ES-I3 (cell line): ENCODE data around the gene MMS19.

Experiments
- H3K36me3 ChIP-seq: 2 replicates; pipeline ENCODE4 v1.6.1; 2013; ENCODE audit warnings: mild to moderate bottlenecking, low read length, control low read depth, moderate library complexity; ENCODE audit not compliant: insufficient read depth
- H3K4me1 ChIP-seq: 2 replicates; pipeline ENCODE4 v1.6.1; 2013; ENCODE audit warnings: mild to moderate bottlenecking, control low read depth, low read length; ENCODE audit not compliant: insufficient read depth
- H3K9ac ChIP-seq: 2 replicates; pipeline ENCODE4 v1.6.1; 2013; ENCODE audit warnings: low read depth, mild to moderate bottlenecking, low read length, moderate library complexity
- H3K9me3 ChIP-seq: 2 replicates; pipeline ENCODE4 v1.6.1; 2013; ENCODE audit warnings: mild to moderate bottlenecking, low read length, moderate library complexity; ENCODE audit not compliant: control insufficient read depth, insufficient read depth

The MMS19 gene

GRCh38 chr10:97518301-97519043, 20.2 kb upstream of the MMS19 start:
- Histone ChIP-seq H3K9ac (no peak overlapping the region), H3K4me1 (peaks cover 36% of the 10 kb centered on the region), H3K36me3 (no peaks in the 10 kb centered on the region), H3K9me3 (no peaks in the 10 kb centered on the region)

- Histone ChIP-seq H3K9me3 (no peaks in the 10 kb centered on the region), H3K9ac (no peak overlapping the region), H3K36me3 (no peaks in the 10 kb centered on the region), H3K4me1 (peaks cover 36% of the 10 kb centered on the region)
Measured at GRCh38 chr10:97517778-97518300, 19.6 kb upstream of the MMS19 start.

GRCh38 chr10:97517096-97517750, 19.0 kb upstream of the MMS19 start:
- Histone ChIP-seq H3K4me1 (peaks cover 36% of the 10 kb centered on the region), H3K36me3 (no peaks in the 10 kb centered on the region), H3K9me3 (no peaks in the 10 kb centered on the region), H3K9ac (no peak overlapping the region)

- H3K9me3 ChIP-seq, result no peaks in the 10 kb centered on the region
- no peak overlapping the region for H3K9ac ChIP-seq
- peaks cover 26% of the 10 kb centered on the region for H3K4me1 ChIP-seq
- no peaks in the 10 kb centered on the region for H3K36me3 ChIP-seq
Measured at GRCh38 chr10:97515271-97515978, 17.2 kb upstream of the MMS19 start.

- H3K4me1 ChIP-seq, result peaks cover 21% of the 10 kb centered on the region
- H3K9me3 ChIP-seq, result no peaks in the 10 kb centered on the region
- H3K9ac ChIP-seq, result no peak overlapping the region
- H3K36me3 ChIP-seq, result no peaks in the 10 kb centered on the region
Measured at GRCh38 chr10:97514344-97514743, 16.1 kb upstream of the MMS19 start.

GRCh38 chr10:97512993-97513392, 14.8 kb upstream of the MMS19 start:
- Histone ChIP-seq H3K9ac (no peak overlapping the region), H3K36me3 (no peaks in the 10 kb centered on the region), H3K9me3 (no peaks in the 10 kb centered on the region), H3K4me1 (peaks cover 20% of the 10 kb centered on the region)

GRCh38 chr10:97511711-97512440, 13.7 kb upstream of the MMS19 start:
- H3K9ac ChIP-seq, result no peak overlapping the region
- no peaks in the 10 kb centered on the region for H3K36me3 ChIP-seq
- peaks cover 15% of the 10 kb centered on the region for H3K4me1 ChIP-seq
- no peaks in the 10 kb centered on the region for H3K9me3 ChIP-seq

GRCh38 chr10:97510686-97511085, 12.5 kb upstream of the MMS19 start:
- no peaks in the 10 kb centered on the region for H3K36me3 ChIP-seq
- H3K9ac ChIP-seq, result no peak overlapping the region
- H3K4me1 ChIP-seq, result peaks cover 15% of the 10 kb centered on the region
- H3K9me3 ChIP-seq, result no peaks in the 10 kb centered on the region

GRCh38 chr10:97509120-97509680, 11.0 kb upstream of the MMS19 start:
- H3K9me3 ChIP-seq, result no peaks in the 10 kb centered on the region
- no peak overlapping the region for H3K9ac ChIP-seq
- H3K36me3 ChIP-seq, result no peaks in the 10 kb centered on the region
- peaks cover 15% of the 10 kb centered on the region for H3K4me1 ChIP-seq

GRCh38 chr10:97508342-97508741, 10.1 kb upstream of the MMS19 start:
- Histone ChIP-seq H3K4me1 (peaks cover 15% of the 10 kb centered on the region), H3K9ac (no peak overlapping the region), H3K9me3 (no peaks in the 10 kb centered on the region), H3K36me3 (no peaks in the 10 kb centered on the region)

- no peaks in the 10 kb centered on the region for H3K36me3 ChIP-seq
- no peak overlapping the region for H3K9ac ChIP-seq
- H3K9me3 ChIP-seq, result no peaks in the 10 kb centered on the region
- H3K4me1 ChIP-seq, result peaks cover 15% of the 10 kb centered on the region
Measured at GRCh38 chr10:97506199-97506991, 8.2 kb upstream of the MMS19 start.

- Histone ChIP-seq H3K9me3 (no peaks in the 10 kb centered on the region), H3K4me1 (peaks cover 15% of the 10 kb centered on the region), H3K36me3 (no peaks in the 10 kb centered on the region), H3K9ac (no peak overlapping the region)
Measured at GRCh38 chr10:97505152-97505551, 6.9 kb upstream of the MMS19 start.

GRCh38 chr10:97503406-97503805, 5.2 kb upstream of the MMS19 start:
- Histone ChIP-seq H3K9me3 (no peaks in the 10 kb centered on the region), H3K4me1 (peaks cover 8% of the 10 kb centered on the region), H3K36me3 (no peaks in the 10 kb centered on the region), H3K9ac (no peak overlapping the region)
